T-cell (primary cell): ENCODE measurements around the gene CCNL2. TPM values are rescaled to one million over a fixed set of nuclear protein-coding genes. Genes with fewer than 3 reads are reported as not detected.

Experiments used
- ATAC-seq, 4 experiments: fragments of 200-7000 bp in 3 of 4; fragments of 150-1000 bp in 1 of 4; cut with Tn5 transposase; replicated peaks in 1 of 4; 1 replicate in 3 of 4; 2 replicates in 1 of 4; pipeline ENCODE4 v1.10.0; 2021; ENCODE audit warnings: moderate library complexity in 3 of 4, mild to moderate bottlenecking in 2 of 4, moderate number of reproducible peaks in 1 of 4
- CTCF ChIA-PET, 2 donors: fragments of 300-600 bp; sonication (Branson Sonifier 250); formaldehyde crosslinking; loops; one replicate each; lab custom pipeline; 2022; ENCODE audit warnings: antibody characterized with exemption in 2 of 2; lab: Charles Lee
- POLR2A ChIA-PET, 2 donors: fragments of 300-600 bp; sonication (Branson Sonifier 250); formaldehyde crosslinking; loops; one replicate each; lab custom pipeline; 2022; ENCODE audit warnings: antibody characterized with exemption in 2 of 2; lab: Charles Lee
- DNase-seq, 35 experiments: peaks; one replicate each; pipeline versions ENCODE4 v3.0.0 to v3.0.0-alpha.2; 2013 to 2023
- H3K27ac ChIP-seq: one replicate; pipeline ENCODE4 v1.5.1; 2013; ENCODE audit warnings: low read length
- H3K27me3 ChIP-seq, 2 experiments: replicated peaks in 1 of 2; 1 replicate in 1 of 2; 2 replicates in 1 of 2; pipeline versions ENCODE4 v1.6.1 to v1.7.0; 2013; ENCODE audit warnings: low read length in 1 of 2, mixed read lengths in 1 of 2; ENCODE audit not compliant: control insufficient read depth in 2 of 2, insufficient read depth in 2 of 2; ENCODE audit errors: extremely low read depth in 1 of 2
- H3K36me3 ChIP-seq, 2 donors: 1 replicate in 1 of 2; 2 replicates in 1 of 2; pipeline versions ENCODE4 v1.6.1 to v1.7.0; 2013; ENCODE audit warnings: low read length in 1 of 2; ENCODE audit not compliant: control insufficient read depth in 2 of 2, insufficient read depth in 1 of 2; ENCODE audit errors: extremely low read depth in 1 of 2
- H3K4me1 ChIP-seq, 2 experiments: 1 replicate in 1 of 2; 2 replicates in 1 of 2; pipeline versions ENCODE4 v1.6.1 to v1.7.0; 2013; ENCODE audit warnings: low read length in 2 of 2, mixed read lengths in 1 of 2; ENCODE audit not compliant: insufficient read depth in 2 of 2, control insufficient read depth in 1 of 2; ENCODE audit errors: extremely low read depth in 1 of 2
- H3K4me3 ChIP-seq, 2 donors: 1 replicate in 1 of 2; 2 replicates in 1 of 2; pipeline versions ENCODE4 v1.5.1 to v1.7.0; 2013; ENCODE audit warnings: mild to moderate bottlenecking in 2 of 2, low read length in 1 of 2, moderate library complexity in 1 of 2; ENCODE audit not compliant: control insufficient read depth in 1 of 2; ENCODE audit errors: extremely low read depth in 1 of 2
- H3K9me3 ChIP-seq: 2 replicates; pipeline ENCODE4 v1.7.0; 2013
- H3K27ac Mint-ChIP-seq, 2 donors: one replicate each; pipeline ENCODE4 v1.8.0; 2020 to 2021; ENCODE audit warnings: mild to moderate bottlenecking in 2 of 2, mixed read lengths in 2 of 2
- H3K27me3 Mint-ChIP-seq, 2 donors: one replicate each; pipeline ENCODE4 v1.8.0; 2021 to 2022; ENCODE audit warnings: mixed read lengths in 2 of 2
- H3K36me3 Mint-ChIP-seq: one replicate; pipeline ENCODE4 v1.8.0; 2021; ENCODE audit warnings: mixed read lengths
- H3K4me1 Mint-ChIP-seq, 3 donors: one replicate each; pipeline ENCODE4 v1.8.0; 2020 to 2022; ENCODE audit warnings: mixed read lengths in 3 of 3, mild to moderate bottlenecking in 1 of 3
- H3K4me3 Mint-ChIP-seq, 3 donors: one replicate each; pipeline ENCODE4 v1.8.0; 2020 to 2022; ENCODE audit warnings: mild to moderate bottlenecking in 3 of 3, mixed read lengths in 3 of 3, moderate library complexity in 3 of 3
- H3K9me3 Mint-ChIP-seq, 3 donors: one replicate each; pipeline ENCODE4 v1.8.0; 2020 to 2022; ENCODE audit warnings: mixed read lengths in 3 of 3
- whole genome bisulfite sequencing: methylation state at CpG from one replicate; pipeline ENCODE4 v1.1.5; 2013; ENCODE audit warnings: missing lambda C conversion rate; ENCODE audit not compliant: insufficient coverage; 5-methylcytosine and 5-hydroxymethylcytosine counted together
- total RNA-seq, 35 experiments: library from RNA in 6 of 35; stranded (reverse) in 6 of 35; fragments of 120-200 nt in 1 of 35; gene quantifications; one replicate each; pipeline versions ENCODE4 v1.2.1 to v1.2.4 and lab custom pipeline; 2013 to 2026

CCNL2 gene
- total RNA-seq, 5 donors from 2014 or later (not counting 1 experiment from before 2014, with no cell fraction given), result 250 to 418 (median 376) TPM

DNA sequence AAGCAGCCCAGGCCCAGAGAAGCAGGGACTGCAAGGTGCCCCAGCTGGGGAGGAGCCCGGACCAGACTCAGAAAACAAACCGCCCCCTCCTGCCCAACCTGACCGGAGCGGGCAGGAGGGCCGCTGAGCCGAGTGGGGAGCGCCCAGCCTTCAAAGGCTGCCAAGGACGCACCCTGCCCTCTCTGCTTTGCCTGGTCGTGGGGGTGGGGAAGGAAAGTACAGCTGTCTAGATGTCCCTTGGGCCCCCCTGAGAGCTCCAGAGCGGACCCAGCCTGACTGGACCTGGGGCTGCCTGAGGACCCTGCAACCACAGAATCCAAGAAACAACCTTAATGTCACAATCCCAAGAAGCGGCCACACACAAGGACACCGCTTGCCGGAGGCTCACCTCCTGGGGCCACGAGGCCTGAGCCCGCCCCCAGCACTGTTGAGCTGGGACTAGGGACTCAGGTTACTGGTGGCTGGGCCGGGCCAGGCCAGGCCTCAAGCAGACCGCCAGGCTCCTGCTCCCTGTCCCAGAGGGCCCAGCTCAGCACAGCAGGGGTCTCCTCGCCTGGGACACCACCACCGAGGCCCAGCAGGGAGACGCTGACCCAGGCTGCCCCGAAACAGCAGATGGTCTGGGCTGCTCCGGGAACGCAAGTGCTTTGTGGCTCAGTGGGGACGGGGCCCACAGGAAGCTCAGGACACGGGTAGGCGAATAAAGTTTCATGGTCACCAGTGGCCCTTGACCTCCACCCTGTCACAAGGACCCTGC, 51.3 kb downstream of the CCNL2 start:
- ATAC-seq (no peak), DNase-seq (no peak)
- POLR2A ChIA-PET, result no interaction called here
- H3K4me3 Mint-ChIP-seq, result peak overlapping the region; percentile 66 to 76 (median 73)
- H3K4me1 ChIP-seq, result peaks cover 2 to 58% of the 10 kb centered on the region in 2 experiments
- peaks cover 26 to 32% (median 26%) of the 10 kb centered on the region in 3 donors for H3K4me1 Mint-ChIP-seq
- H3K36me3 ChIP-seq, result no peaks in the 10 kb centered on the region
- peak overlapping the region; percentile 40 to 68 for H3K4me3 ChIP-seq
- no peak overlapping the region for H3K27ac ChIP-seq
- H3K9me3 ChIP-seq, result no peaks in the 10 kb centered on the region
- peak overlapping the region in 1 of 2 donors; percentile 28 for H3K27ac Mint-ChIP-seq
- no peaks in the 10 kb centered on the region for H3K9me3 Mint-ChIP-seq
- WGBS, result 82% methylated on average over 21 of the region's 26 CpGs
- peaks cover 7 to 9% of the 10 kb centered on the region in 2 donors for H3K27me3 Mint-ChIP-seq
- peaks cover 0 to 16% of the 10 kb centered on the region in 2 experiments for H3K27me3 ChIP-seq
- CTCF ChIA-PET, result interaction anchor here in 1 of 2 donors (1.0 to 1.3 kb wide), 2 partner anchors 23 to 27 kb away, joined by 3 to 4 read pairs; partner anchors contain the start of gene AURKAIP1
- no peaks in the 10 kb centered on the region for H3K36me3 Mint-ChIP-seq

DNA sequence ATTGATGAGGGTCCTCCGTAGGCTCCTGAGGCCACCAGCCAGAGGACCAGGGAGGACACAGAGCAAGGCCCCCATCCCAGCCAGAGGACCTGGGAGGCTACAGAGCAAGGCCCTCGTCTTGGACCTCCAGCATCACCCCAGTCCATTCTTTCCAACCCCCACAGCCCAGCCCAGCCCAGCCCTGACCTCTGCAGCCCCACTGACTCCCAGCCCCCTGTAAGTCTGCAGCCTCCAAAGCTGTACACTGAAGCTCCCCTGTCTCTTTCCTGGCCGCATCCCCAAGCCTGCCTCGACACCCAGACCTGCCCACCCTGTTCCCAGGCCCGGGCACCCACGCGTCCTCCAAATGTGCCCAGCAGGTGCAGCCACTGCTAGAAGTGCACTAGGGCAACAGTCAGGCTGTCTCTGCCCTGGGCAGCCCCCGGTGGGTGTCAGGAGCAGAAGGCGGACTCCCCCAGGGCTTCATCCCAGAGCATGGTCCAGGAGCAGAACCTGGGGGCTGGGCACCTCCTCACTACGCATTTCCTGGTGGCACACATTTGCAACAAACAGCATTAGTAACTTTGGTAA, 52.0 kb downstream of the CCNL2 start:
- Mint-ChIP-seq H3K9me3 (no peaks in the 10 kb centered on the region), H3K27me3 (peaks cover 0 to 1% of the 10 kb centered on the region in 2 donors), H3K4me3 (peak overlapping the region; percentile 66 to 76 (median 73)), H3K27ac (no peak overlapping the region), H3K36me3 (no peaks in the 10 kb centered on the region), H3K4me1 (peaks cover 19 to 24% (median 21%) of the 10 kb centered on the region in 3 donors)
- ATAC-seq (no peak), DNase-seq (no peak)
- H3K4me1 ChIP-seq, result peaks cover 2 to 53% of the 10 kb centered on the region in 2 experiments
- H3K27me3 ChIP-seq, result peaks cover 0 to 9% of the 10 kb centered on the region in 2 experiments
- 96% methylated on average over 9 of the region's 10 CpGs for WGBS
- H3K4me3 ChIP-seq, result no peak overlapping the region
- no peak overlapping the region for H3K27ac ChIP-seq
- H3K9me3 ChIP-seq, result no peaks in the 10 kb centered on the region
- no peaks in the 10 kb centered on the region for H3K36me3 ChIP-seq
- ChIA-PET POLR2A (no interaction called here), CTCF (no interaction called here)

DNA sequence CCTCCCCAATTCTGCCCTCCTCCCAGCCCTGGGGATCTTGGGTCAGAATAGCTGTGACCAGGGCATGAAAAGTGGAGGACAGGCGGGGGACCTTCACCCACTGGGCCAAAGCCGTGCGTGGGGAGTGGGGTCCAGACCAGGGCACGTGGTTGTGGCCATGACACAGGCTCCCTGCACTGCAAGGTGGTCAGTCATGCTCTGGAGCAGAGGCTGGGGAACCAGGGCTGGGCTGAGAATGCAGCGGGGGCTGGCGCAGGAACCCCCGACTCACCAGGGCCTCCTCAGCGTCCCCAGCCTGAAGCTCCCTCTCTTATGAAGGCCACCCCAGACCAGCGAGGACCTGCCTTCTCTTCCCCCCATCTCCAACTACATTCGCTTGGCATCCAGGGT, 52.6 kb downstream of the CCNL2 start:
- Mint-ChIP-seq H3K4me3 (peak overlapping the region in 2 of 3 donors; percentile 66 to 73), H3K36me3 (no peaks in the 10 kb centered on the region), H3K4me1 (peaks cover 17 to 23% (median 20%) of the 10 kb centered on the region in 3 donors), H3K27me3 (no peaks in the 10 kb centered on the region), H3K27ac (no peak overlapping the region), H3K9me3 (no peaks in the 10 kb centered on the region)
- 98% methylated on average over 10 of the region's 10 CpGs for WGBS
- H3K4me1 ChIP-seq, result peaks cover 2 to 47% of the 10 kb centered on the region in 2 experiments
- no peak overlapping the region for H3K27ac ChIP-seq
- ChIA-PET POLR2A (no interaction called here), CTCF (no interaction called here)
- DNase-seq (no peak), ATAC-seq (no peak)
- peaks cover 0 to 4% of the 10 kb centered on the region in 2 donors for H3K36me3 ChIP-seq
- no peaks in the 10 kb centered on the region for H3K9me3 ChIP-seq
- H3K4me3 ChIP-seq, result no peak overlapping the region
- H3K27me3 ChIP-seq, result peaks cover 0 to 2% of the 10 kb centered on the region in 2 experiments

DNA sequence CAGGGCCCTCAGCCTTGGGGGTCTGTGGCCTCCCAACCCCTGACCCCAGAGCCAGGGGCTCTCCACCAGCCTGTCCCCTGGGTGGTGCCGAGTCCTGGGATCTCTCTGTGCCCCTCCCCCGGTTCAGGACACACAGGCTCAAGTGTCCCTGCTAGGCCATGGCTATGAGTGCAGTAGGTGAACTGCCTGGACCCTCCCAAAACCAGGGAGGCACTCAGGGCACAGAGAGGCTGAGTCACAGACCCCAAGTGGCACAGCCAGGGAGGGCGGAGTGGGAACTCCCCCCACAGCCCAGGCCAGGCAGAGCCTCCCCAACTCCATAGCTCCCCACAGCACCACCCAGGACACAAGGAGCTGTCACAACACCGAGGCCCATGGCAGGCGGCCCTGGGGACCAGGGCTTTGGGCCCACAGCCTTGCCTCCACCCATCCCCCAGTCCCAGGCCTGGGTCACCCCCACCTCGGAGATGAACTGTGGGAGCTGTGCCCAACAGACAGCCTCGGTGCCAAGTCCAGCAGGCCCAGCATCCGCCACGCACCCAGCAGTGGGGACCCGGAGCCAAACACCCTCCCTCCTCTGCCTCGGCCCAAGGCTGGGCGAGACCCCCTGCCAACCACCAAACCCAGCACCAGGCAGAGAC, 53.2 kb downstream of the CCNL2 start:
- no peak overlapping the region for H3K4me3 Mint-ChIP-seq
- ChIA-PET POLR2A (no interaction called here), CTCF (no interaction called here)
- H3K9me3 ChIP-seq, result no peaks in the 10 kb centered on the region
- H3K36me3 ChIP-seq, result peaks cover 0 to 6% of the 10 kb centered on the region in 2 donors
- H3K4me1 ChIP-seq, result peaks cover 2 to 44% of the 10 kb centered on the region in 2 experiments
- no peak overlapping the region for H3K4me3 ChIP-seq
- H3K27me3 Mint-ChIP-seq, result no peaks in the 10 kb centered on the region
- H3K36me3 Mint-ChIP-seq, result peaks cover 4% of the 10 kb centered on the region
- H3K9me3 Mint-ChIP-seq, result no peaks in the 10 kb centered on the region
- H3K27ac Mint-ChIP-seq, result no peak overlapping the region
- no peaks in the 10 kb centered on the region for H3K27me3 ChIP-seq
- no peak for ATAC-seq
- WGBS, result 91% methylated on average over 7 of the region's 12 CpGs
- peaks cover 17 to 23% (median 20%) of the 10 kb centered on the region in 3 donors for H3K4me1 Mint-ChIP-seq
- no peak for DNase-seq
- H3K27ac ChIP-seq, result no peak overlapping the region

DNA sequence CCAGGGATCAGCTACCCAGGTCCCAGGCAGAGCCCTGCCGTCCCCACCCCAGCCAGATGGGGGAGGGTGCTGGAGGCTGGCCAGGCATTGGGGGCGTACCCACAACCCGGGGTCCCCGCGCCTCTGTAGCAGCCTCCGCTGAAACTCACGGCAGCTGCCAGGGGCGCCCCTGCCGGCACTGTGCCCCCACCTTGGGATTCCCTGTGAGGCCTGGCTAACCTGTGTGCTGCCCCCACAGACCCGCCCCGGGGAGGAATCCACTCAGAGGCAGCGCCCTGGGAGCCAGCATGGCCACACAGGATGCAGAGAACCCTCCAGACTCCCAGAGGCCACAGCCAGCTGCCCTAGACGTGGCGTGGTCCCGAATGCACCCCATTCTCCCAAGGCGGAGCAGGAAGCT, 53.8 kb downstream of the CCNL2 start:
- no peak overlapping the region for H3K4me3 Mint-ChIP-seq
- no peaks in the 10 kb centered on the region for H3K9me3 ChIP-seq
- H3K4me3 ChIP-seq, result no peak overlapping the region
- peaks cover 2 to 44% of the 10 kb centered on the region in 2 experiments for H3K4me1 ChIP-seq
- H3K27me3 ChIP-seq, result no peaks in the 10 kb centered on the region
- no peak overlapping the region for H3K27ac Mint-ChIP-seq
- DNase-seq, result no peak
- H3K36me3 Mint-ChIP-seq, result peaks cover 7% of the 10 kb centered on the region
- ATAC-seq, result no peak
- 92% methylated on average over 13 of the region's 16 CpGs for whole genome bisulfite sequencing
- no peaks in the 10 kb centered on the region for H3K27me3 Mint-ChIP-seq
- H3K9me3 Mint-ChIP-seq, result no peaks in the 10 kb centered on the region
- H3K4me1 Mint-ChIP-seq, result peaks cover 17 to 23% (median 20%) of the 10 kb centered on the region in 3 donors
- CTCF ChIA-PET, result no interaction called here
- H3K27ac ChIP-seq, result no peak overlapping the region
- POLR2A ChIA-PET, result no interaction called here
- peaks cover 0 to 8% of the 10 kb centered on the region in 2 donors for H3K36me3 ChIP-seq

DNA sequence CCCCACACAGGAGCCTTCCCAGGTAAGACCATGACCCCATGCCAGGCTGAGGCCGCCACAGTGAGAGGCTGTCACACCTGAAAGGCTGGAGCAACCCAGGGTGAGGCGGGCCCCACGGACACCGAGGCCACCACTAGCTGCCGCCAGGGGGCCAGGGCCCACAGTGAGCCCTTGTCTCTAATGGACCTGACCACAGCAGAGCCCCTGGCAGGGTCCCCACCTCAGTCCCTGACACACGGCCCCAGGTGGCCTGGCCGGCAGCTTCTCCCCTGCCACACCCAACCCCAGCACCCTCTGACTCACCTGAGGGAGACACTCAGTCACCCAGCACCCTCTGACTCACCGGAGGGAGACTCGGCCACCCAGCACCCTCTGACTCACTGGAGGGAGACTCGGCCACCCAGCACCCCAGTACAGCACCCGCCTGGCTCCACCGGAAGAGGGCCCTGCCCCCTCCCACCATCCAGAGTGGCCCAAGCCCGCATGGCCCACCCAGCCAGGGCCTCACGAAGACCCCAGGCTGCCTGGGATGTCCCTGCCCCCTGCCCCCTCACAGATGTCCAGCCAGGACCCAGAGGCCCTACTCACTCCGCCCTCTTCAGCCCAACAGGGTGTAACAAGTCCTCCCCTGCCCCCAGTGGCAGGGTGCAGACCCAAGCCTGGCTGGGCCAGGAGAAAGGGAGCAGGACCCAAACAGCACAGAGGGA, 54.3 kb downstream of the CCNL2 start:
- Mint-ChIP-seq H3K27ac (no peak overlapping the region), H3K4me1 (peaks cover 17 to 23% (median 20%) of the 10 kb centered on the region in 3 donors), H3K4me3 (no peak overlapping the region), H3K36me3 (peaks cover 9% of the 10 kb centered on the region), H3K9me3 (no peaks in the 10 kb centered on the region), H3K27me3 (no peaks in the 10 kb centered on the region)
- H3K27me3 ChIP-seq, result no peaks in the 10 kb centered on the region
- H3K4me1 ChIP-seq, result peaks cover 2 to 44% of the 10 kb centered on the region in 2 experiments
- 75% methylated on average over 15 of the region's 15 CpGs for WGBS
- POLR2A ChIA-PET, result no interaction called here
- CTCF ChIA-PET, result no interaction called here
- no peak for ATAC-seq
- H3K4me3 ChIP-seq, result no peak overlapping the region
- peaks cover 0 to 8% of the 10 kb centered on the region in 2 donors for H3K36me3 ChIP-seq
- no peak overlapping the region for H3K27ac ChIP-seq
- DNase-seq, result no peak
- no peaks in the 10 kb centered on the region for H3K9me3 ChIP-seq
